A549 treated with ZK216348 at 1 μM for 4 hours (cell line): Measurements from ENCODE around the gene UGT2B28. TPM values are rescaled to one million over a fixed set of nuclear protein-coding genes. Genes with fewer than 3 reads are reported as not detected.

Experiments
- total RNA-seq: library from RNA; stranded (reverse); fragments of 200-300 nt; extraction: Qiagen RNA extraction; gene quantifications from 5 replicates; pipeline ENCODE4 v1.2.3, GENCODE V29; 2022; ENCODE audit warnings: low read depth

The UGT2B28 gene
- total RNA-seq = not detected in 5 replicates

GRCh38 chr4:69280081-69280480, at the start of gene UGT2B28:
UGT2B28 (plus strand) TSS chr4:69280475; CDS start chr4:69280501, 26 bp downstream.

Other genes starting within 250 kb of the UGT2B28 start
- 0.16 to 0.39 TPM (median 0.21 TPM) in 5 replicates for gene UGT2B7, start 184.0 kb upstream of the UGT2B28 start, total RNA-seq
- 0.06 to 0.17 TPM (median 0.09 TPM) in 3 of 5 replicates, not detected in the others for gene UGT2B11, start 65.7 kb upstream of the UGT2B28 start, total RNA-seq
- not detected in 5 replicates for gene UGT2B4, start 215.4 kb downstream of the UGT2B28 start, total RNA-seq